HG03571 (cell line): Measurements from ENCODE around the gene ZNF593OS.

ENCODE experiments used
- ATAC-seq: cut with Tn5 transposase; IDR thresholded peaks from one replicate; pipeline ENCODE4 v1.9.1; 2021; ENCODE audit not compliant: unreplicated experiment

ZNF593OS gene

DNA sequence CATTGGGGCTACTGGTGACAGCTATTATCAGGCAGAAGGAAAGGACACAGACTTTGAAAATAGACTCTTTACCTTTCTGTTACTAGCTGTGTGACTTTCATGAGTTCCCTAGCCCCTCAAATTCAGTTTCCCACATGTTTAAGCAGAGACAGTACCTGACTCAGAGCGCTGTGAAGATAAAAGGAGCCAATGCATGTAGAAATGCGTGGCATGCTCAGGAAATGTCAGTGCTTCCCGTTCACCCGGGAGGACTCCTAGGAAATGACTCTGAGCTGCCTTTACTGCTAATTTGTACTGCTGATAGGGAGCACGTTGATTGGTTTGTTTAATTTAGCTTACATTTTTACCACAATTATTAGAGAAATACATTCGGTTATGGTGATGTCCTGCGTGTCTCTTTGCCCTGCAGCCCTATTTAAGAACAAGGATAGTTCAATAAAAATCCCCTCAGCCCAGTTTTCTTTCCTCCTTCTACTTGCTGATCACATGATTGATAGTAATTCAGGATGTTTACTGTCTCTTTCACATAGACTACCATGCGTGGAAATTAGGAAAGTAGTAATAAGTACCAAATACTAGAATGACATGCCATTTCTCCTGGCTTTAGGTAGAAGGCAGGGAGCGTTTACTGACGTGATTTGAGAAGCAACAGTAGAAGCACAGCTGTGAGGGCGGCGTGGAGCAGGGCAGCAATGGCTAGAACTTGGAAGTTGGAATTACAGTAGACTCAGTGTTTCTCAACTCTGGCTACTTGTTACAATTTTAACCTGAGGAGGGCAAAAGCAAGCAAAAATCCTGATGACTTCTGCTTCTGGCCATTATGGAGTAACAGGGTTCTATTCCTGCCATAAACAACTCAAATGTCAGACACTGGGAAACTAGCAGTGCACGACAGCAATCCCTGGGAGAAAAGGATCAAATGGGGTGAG is 44.1 kb downstream of the ZNF593OS start:
- no peak for ATAC-seq

DNA sequence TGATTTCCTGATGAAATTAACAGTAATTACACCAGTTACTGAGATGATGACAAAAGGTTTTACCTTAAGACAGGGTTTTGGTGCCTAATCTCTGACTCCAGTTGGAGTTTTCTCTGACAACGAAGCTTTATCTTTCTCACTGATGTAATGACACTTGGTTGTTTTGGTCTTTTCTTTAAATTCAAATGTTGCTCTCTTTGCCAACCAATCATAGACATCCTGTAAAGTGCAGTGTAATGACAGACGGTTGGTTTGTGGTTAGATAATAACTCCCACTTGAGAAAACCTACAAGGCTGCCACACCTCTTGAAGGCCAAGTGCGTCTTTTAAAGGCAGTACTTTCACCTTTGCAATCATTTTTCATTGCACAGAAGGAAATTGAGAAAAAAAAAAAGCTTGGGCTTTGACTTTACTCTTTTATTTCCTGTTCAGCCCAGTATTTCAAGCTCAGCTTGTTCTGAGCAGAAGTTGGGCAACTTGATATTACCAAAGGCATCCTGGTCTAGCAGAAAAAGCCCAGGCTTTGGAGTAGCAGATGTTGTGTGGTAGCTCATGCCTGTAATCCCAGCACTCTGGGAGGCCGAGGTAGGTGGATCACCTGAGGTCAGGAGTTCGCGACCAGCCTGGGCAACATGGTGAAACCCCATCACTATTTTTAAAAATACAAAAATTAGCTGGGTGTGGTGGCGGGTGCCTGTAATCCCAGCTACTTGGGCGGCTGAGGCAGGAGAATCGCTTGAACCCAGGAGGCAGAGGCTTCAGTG is 45.1 kb downstream of the ZNF593OS start:
- peak; percentile 59 for ATAC-seq

- no peak for ATAC-seq
Measured at GRCh38 chr1:26125946-26126320, 45.7 kb downstream of the ZNF593OS start.

- no peak for ATAC-seq
Measured at GRCh38 chr1:26125382-26125781, 46.2 kb downstream of the ZNF593OS start.

- ATAC-seq, result no peak
Measured at GRCh38 chr1:26124418-26125331, 47.0 kb downstream of the ZNF593OS start.

GRCh38 chr1:26122988-26123973 is 48.4 kb downstream of the ZNF593OS start:
- ATAC-seq, result no peak

DNA sequence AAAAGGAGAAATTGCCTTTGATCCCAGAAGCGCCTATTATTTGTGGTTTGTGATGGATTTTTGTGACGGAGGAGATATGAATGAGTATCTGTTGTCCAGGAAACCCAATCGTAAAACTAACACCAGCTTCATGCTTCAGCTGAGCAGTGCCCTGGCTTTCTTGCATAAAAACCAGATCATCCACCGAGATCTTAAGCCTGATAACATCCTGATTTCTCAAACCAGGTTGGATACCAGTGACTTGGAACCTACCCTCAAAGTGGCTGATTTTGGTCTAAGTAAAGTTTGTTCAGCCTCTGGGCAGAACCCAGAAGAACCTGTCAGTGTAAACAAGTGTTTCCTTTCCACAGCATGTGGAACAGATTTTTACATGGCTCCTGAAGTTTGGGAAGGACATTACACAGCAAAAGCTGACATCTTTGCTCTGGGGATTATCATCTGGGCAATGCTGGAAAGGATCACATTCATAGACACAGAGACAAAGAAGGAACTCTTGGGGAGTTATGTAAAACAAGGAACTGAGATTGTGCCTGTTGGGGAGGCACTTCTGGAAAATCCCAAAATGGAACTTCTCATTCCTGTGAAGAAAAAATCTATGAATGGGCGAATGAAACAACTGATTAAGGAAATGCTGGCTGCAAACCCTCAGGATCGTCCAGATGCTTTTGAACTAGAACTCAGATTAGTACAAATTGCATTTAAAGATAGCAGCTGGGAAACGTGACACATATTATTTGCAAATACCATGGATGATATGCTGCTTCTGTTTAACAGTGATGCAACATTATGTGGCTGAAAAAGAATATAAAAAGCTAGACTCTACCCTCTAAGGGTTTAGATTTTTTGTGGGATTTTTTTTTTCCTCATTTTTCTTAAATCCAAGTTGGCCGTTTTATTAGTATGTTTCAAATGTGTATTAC is 49.5 kb downstream of the ZNF593OS start:
- no peak for ATAC-seq

DNA sequence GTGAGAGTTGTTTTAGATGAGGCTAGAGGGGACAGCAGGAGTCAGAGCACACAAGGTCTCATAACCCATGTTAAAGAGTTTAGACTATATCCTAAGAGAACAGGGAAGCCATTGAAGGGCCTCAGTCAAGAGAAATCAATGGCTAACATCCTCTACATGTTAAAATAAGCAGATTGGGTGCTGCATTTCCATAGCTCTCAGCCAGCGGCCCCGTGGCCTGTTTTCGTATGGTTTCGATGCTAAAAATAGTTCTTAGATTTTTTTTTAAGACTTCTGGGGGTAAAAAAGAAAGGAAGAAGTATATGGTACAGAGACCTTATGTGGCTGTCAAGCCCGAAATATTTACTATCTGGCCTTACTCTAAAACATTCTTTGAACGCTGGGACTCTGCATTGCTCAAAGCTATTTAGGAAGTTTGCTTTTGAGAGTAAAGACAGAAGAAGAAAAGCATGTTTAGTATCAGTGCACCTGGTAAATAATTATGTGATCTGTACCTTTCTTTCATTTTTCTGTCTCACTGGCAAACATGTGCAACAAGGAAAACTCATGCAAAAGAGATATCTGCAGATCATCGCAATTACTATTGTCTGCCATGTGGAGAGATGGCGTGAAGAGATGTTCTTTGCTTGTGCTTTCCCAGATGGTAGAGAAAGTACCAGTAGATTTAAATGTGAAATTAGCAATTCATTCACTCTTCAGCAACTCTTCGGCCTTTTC is 51.6 kb downstream of the ZNF593OS start:
- no peak for ATAC-seq
